ENCODE data around the gene AP2M1.

GRCh38 chr3:184229394-184230080 is 54.9 kb downstream of the AP2M1 start, which contains the start of gene VWA5B2:
- TF ChIP-seq MAFK (IDR thresholded peaks at IDR 0.05; ENCODE audit: partially characterized antibody) (no peak), SMC3 (IDR thresholded peaks at IDR 0.05) (no peak), RAD21 (conservative IDR thresholded peaks at IDR 0.05 in 1 of 2, IDR thresholded peaks at IDR 0.05 in 1 of 2) (no peak), CEBPB (IDR thresholded peaks at IDR 0.05) (no peak), TFCP2L1 (CRISPR knock-in tag; IDR thresholded peaks at IDR 0.05) (no peak)
- TF ChIP-seq, protein P1, sequence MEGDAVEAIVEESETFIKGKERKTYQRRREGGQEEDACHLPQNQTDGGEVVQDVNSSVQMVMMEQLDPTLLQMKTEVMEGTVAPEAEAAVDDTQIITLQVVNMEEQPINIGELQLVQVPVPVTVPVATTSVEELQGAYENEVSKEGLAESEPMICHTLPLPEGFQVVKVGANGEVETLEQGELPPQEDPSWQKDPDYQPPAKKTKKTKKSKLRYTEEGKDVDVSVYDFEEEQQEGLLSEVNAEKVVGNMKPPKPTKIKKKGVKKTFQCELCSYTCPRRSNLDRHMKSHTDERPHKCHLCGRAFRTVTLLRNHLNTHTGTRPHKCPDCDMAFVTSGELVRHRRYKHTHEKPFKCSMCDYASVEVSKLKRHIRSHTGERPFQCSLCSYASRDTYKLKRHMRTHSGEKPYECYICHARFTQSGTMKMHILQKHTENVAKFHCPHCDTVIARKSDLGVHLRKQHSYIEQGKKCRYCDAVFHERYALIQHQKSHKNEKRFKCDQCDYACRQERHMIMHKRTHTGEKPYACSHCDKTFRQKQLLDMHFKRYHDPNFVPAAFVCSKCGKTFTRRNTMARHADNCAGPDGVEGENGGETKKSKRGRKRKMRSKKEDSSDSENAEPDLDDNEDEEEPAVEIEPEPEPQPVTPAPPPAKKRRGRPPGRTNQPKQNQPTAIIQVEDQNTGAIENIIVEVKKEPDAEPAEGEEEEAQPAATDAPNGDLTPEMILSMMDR (IDR thresholded peaks at IDR 0.05) = no peak
